Calu3 (cell line): ENCODE measurements around the gene GTF2H3. TPM values are rescaled to one million over a fixed set of nuclear protein-coding genes. Genes with fewer than 3 reads are reported as not detected.

ENCODE experiments used
- BruUV-seq: library from RNA; stranded (reverse); fragments of 400-500 nt; replicated peaks from 2 replicates; lab custom pipeline; 2021; lab: Mats Ljungman, UMichigan
- CTCF ChIA-PET: fragments of 300-600 bp; sonication (Branson Sonifier 250); formaldehyde crosslinking; loops from one replicate; lab custom pipeline; 2022; ENCODE audit warnings: antibody characterized with exemption; lab: Charles Lee
- DNase-seq: peaks from one replicate; pipeline ENCODE4 v3.0.0; 2022
- H3K27ac Mint-ChIP-seq: one replicate; pipeline ENCODE4 v1.8.0; 2022; ENCODE audit warnings: mixed read lengths; ENCODE audit not compliant: unreplicated experiment
- H3K27me3 Mint-ChIP-seq: one replicate; pipeline ENCODE4 v1.8.0; 2022; ENCODE audit warnings: mixed read lengths; ENCODE audit not compliant: unreplicated experiment
- H3K36me3 Mint-ChIP-seq: one replicate; pipeline ENCODE4 v1.8.0; 2022; ENCODE audit warnings: mild to moderate bottlenecking, moderate library complexity, mixed read lengths; ENCODE audit not compliant: insufficient read depth, unreplicated experiment
- H3K4me1 Mint-ChIP-seq: one replicate; pipeline ENCODE4 v1.8.0; 2022; ENCODE audit warnings: mild to moderate bottlenecking, low read depth, mixed read lengths; ENCODE audit not compliant: unreplicated experiment
- H3K4me3 Mint-ChIP-seq: one replicate; pipeline ENCODE4 v1.8.0; 2022; ENCODE audit warnings: mild to moderate bottlenecking, low read depth, moderate library complexity, mixed read lengths; ENCODE audit not compliant: unreplicated experiment
- H3K9me3 Mint-ChIP-seq: one replicate; pipeline ENCODE4 v1.8.0; 2022; ENCODE audit warnings: low read depth, mixed read lengths; ENCODE audit not compliant: unreplicated experiment
- CTCF ChIP-seq: fragments of 200-600 bp; IDR thresholded peaks from one replicate; pipeline ENCODE4 v1.8.0; 2022; ENCODE audit warnings: antibody characterized with exemption; ENCODE audit not compliant: unreplicated experiment
- intact Hi-C: fragments of 100-400 bp; cut with micrococcal nuclease; formaldehyde crosslinking; loops from one replicate; pipeline ENCODE4 v1.10.0; 2022; ENCODE audit not compliant: unreplicated experiment
- total RNA-seq: library from RNA; stranded (reverse); gene quantifications from 2 replicates; pipeline ENCODE4 v1.2.3, GENCODE V29; 2022

The GTF2H3 gene
- total RNA-seq, 1 experiment from 2014 or later, result 59.8 TPM

DNA sequence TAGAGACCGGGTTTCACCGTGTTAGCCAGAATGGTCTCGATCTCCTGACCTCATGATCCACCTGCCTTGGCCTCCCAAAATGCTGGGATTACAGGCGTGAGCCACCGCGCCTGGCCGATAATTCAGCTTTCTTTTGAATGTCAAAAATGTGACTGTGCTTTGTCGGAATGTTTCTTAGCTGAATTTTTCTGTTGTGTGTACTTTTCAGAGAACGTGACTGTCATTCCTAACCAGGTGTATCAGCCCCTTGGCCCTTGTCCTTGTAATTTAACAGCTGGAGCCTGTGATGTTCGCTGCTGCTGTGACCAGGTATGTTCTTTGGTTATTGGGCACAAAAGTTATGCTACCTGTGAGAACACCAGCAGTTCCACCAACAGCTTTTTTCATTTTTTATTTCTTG, 45.4 kb downstream of the GTF2H3 start:
- intact Hi-C loops, result no loop called here
- no peak for DNase-seq
- Mint-ChIP-seq H3K4me1 (no peaks in the 10 kb centered on the region), H3K27me3 (no peaks in the 10 kb centered on the region), H3K36me3 (peaks cover 5% of the 10 kb centered on the region), H3K9me3 (no peaks in the 10 kb centered on the region), H3K4me3 (no peak overlapping the region), H3K27ac (no peak overlapping the region)
- CTCF ChIA-PET, result no interaction called here
- no peak for TF ChIP-seq CTCF
- BruUV-seq, result no TSS peak

DNA sequence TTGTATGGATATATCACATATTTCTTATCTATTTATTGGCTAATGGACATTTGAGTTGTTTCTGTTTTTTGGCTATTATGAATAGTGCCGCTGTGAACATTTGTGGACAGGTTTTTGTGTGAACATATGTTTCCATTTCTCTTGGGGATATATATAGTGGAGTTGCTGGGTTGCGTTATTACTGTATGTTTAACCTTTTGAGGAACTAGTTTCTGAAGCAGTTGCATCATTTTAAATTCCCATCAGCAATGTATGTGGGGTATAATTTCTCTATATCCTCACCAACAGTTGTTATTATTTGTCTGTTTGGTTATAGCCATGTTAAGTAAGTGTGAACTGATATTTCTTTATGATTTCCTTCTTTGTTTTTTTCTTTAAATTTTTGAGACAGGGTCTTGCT, 48.0 kb downstream of the GTF2H3 start:
- H3K27ac Mint-ChIP-seq, result no peak overlapping the region
- DNase-seq, result no peak
- no peaks in the 10 kb centered on the region for H3K9me3 Mint-ChIP-seq
- CTCF ChIA-PET, result no interaction called here
- no TSS peak for BruUV-seq
- no peak for TF ChIP-seq CTCF
- H3K36me3 Mint-ChIP-seq, result peaks cover 5% of the 10 kb centered on the region
- H3K27me3 Mint-ChIP-seq, result no peaks in the 10 kb centered on the region
- H3K4me3 Mint-ChIP-seq, result no peak overlapping the region
- no peaks in the 10 kb centered on the region for H3K4me1 Mint-ChIP-seq
- intact Hi-C loops, result no loop called here

GRCh38 chr12:123683964-123684363, 50.3 kb downstream of the GTF2H3 start:
- CTCF ChIA-PET, result interaction anchor here (0.7 kb wide), 1 partner anchor 60 kb away, joined by 4 read pairs; no protein-coding TSS in a partner anchor
- no peaks in the 10 kb centered on the region for H3K27me3 Mint-ChIP-seq
- peaks cover 5% of the 10 kb centered on the region for H3K36me3 Mint-ChIP-seq
- no peak for DNase-seq
- H3K27ac Mint-ChIP-seq, result no peak overlapping the region
- TF ChIP-seq CTCF, result no peak
- no peaks in the 10 kb centered on the region for H3K9me3 Mint-ChIP-seq
- H3K4me1 Mint-ChIP-seq, result no peaks in the 10 kb centered on the region
- H3K4me3 Mint-ChIP-seq, result no peak overlapping the region
- BruUV-seq, result no TSS peak
- intact Hi-C loops, result no loop called here

DNA sequence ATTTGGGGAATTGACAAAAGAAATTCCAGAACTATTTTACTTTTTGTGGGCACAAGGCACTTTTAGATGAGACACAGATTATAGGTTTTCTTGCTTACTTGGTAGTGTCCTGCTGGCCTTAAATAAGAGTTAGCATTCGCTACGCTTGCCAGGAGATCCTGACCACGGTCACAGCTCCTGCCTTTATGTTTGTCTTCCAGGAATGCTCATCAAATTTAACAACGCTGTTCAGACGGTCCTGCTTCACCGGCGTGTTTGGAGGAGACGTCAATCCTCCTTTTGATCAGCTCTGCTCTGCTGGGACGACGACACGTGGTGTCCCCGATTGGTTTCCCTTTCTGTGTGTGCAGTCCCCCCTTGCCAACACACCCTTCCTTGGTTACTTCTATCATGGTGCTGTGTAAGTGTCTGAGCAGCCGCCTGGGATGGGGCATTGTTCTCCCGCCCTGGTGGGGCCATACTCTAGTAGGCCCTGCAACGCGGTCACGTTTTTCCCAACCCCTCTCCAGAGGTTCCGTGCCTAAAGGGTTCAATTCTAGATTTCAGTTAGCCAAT, 53.1 kb downstream of the GTF2H3 start:
- CTCF ChIA-PET, result no interaction called here
- intact Hi-C loops, result no loop called here
- Mint-ChIP-seq H3K9me3 (no peaks in the 10 kb centered on the region), H3K27ac (no peak overlapping the region), H3K4me3 (no peak overlapping the region), H3K4me1 (no peaks in the 10 kb centered on the region), H3K27me3 (no peaks in the 10 kb centered on the region), H3K36me3 (no peaks in the 10 kb centered on the region)
- no TSS peak for BruUV-seq
- no peak for TF ChIP-seq CTCF
- DNase-seq, result no peak
